Measurements from ENCODE around the gene GOLGA5. TPM values are rescaled to one million over a fixed set of nuclear protein-coding genes. Genes with fewer than 3 reads are reported as not detected.

GOLGA5 gene
- total and polyA plus RNA-seq, 2 of the 13 experiments (the other 11 are each of a cell fraction or from before 2014, with no cell fraction given) = 31.0 to 40.0 TPM

DNA sequence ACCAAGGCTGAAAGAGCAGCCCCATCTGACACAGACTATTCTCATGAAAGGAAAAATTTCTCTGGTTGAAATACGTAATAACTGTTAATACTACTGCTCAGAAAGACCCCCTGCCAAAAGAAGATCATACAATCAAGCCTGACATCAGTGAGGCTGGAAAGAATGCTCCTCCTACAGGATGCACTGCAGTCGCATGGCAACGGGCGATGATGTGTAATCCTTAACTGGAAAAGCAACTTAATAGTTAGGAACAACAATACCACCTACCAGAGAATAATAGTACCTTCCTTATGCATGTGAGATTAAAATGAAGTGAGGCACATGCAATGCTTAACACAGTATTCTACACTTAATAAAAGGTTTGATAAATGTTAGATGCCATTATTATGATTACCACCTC is 1.2 kb upstream of the GOLGA5 start:
- ChIA-PET POLR2A (no interaction called here), CTCF (ENCODE audit: low intra/inter-chr PET ratio, low total read pairs) (no interaction called here)
- intact Hi-C loops (cut with micrococcal nuclease; ENCODE audit: unreplicated experiment) = no loop called here
- no peaks in the 10 kb centered on the region for H3K36me3 ChIP-seq (replicated peaks in 1 of 2; ENCODE audit: control insufficient read depth in 1 of 2, insufficient read depth in 2 of 2, low read length in 2 of 2)
- in situ Hi-C loops (cut with HindIII; ENCODE audit: extremely low pct_ligation_motif_present, low pct_unique_long_range_greater_than_20kb) = no loop called here
- peaks cover 17% of the 10 kb centered on the region for H3K9me3 ChIP-seq (ENCODE audit: low read length)
- TF ChIP-seq RFX5 (IDR thresholded peaks at IDR 0.05; ENCODE audit: low read depth, low read length) (peak; percentile 91), ZEB1 (IDR thresholded peaks at IDR 0.05; ENCODE audit: insufficient replicate concordance, low read depth) (no peak), SIN3A (IDR thresholded peaks at IDR 0.05; ENCODE audit: borderline replicate concordance, low read depth, low read length) (no peak), MTA1 (CRISPR knock-in tag; IDR thresholded peaks at IDR 0.05; ENCODE audit: borderline replicate concordance) (no peak), PBX3 (CRISPR knock-in tag; IDR thresholded peaks at IDR 0.05; ENCODE audit: borderline replicate concordance) (no peak)
- H3K27me3 ChIP-seq (ENCODE audit: control insufficient read depth in 1 of 2, insufficient read depth in 2 of 2, low read length in 2 of 2) = no peaks in the 10 kb centered on the region; a peak in 1 of 5 replicates
- H4K20me1 ChIP-seq (ENCODE audit: insufficient read depth, low read length) = no peaks in the 10 kb centered on the region
- BruUV-seq (replicated peaks) = no TSS peak
- no peak overlapping the region for H2AFZ ChIP-seq (ENCODE audit: low read length)
- ATAC-seq (no peak), DNase-seq (ENCODE audit: low spot score) (no peak), FAIRE-seq (no peak)
- peaks cover 27% of the 10 kb centered on the region for H3K79me2 ChIP-seq (ENCODE audit: insufficient read depth, low read length)
- peaks cover 45% of the 10 kb centered on the region for H3K4me1 ChIP-seq (ENCODE audit: insufficient read depth, low read length)
- no peak overlapping the region for H3K9ac ChIP-seq (ENCODE audit: insufficient read depth, low read depth, low read length)
- 59% methylated on average over 4 of the region's 4 CpGs for WGBS (ENCODE audit: low lambda C conversion rate)
- no peak overlapping the region for H3K27ac ChIP-seq (ENCODE audit: extremely low read length, insufficient read depth, low read length)
- H3K4me3 ChIP-seq (replicated peaks in 1 of 3; ENCODE audit: insufficient read depth in 1 of 3, low read depth in 2 of 3, low read length in 3 of 3) = no peak overlapping the region; a peak in 1 of 6 replicates
- no peak overlapping the region for H3K4me2 ChIP-seq (ENCODE audit: low read depth, low read length)

GRCh38 chr14:92794547-92794941 is 439 bp downstream of the GOLGA5 start:
- 1% methylated on average over 12 of the region's 20 CpGs for WGBS (ENCODE audit: low lambda C conversion rate)
- Histone ChIP-seq H3K4me2 (ENCODE audit: low read depth, low read length) (peak overlapping the region; percentile 73), H2AFZ (ENCODE audit: low read length) (no peak overlapping the region), H4K20me1 (ENCODE audit: insufficient read depth, low read length) (no peaks in the 10 kb centered on the region), H3K27ac (ENCODE audit: extremely low read length, insufficient read depth, low read length) (peak overlapping the region; percentile 87), H3K27me3 (ENCODE audit: control insufficient read depth in 1 of 2, insufficient read depth in 2 of 2, low read length in 2 of 2) (no peaks in the 10 kb centered on the region; a peak in 1 of 5 replicates), H3K36me3 (replicated peaks in 1 of 2; ENCODE audit: control insufficient read depth in 1 of 2, insufficient read depth in 2 of 2, low read length in 2 of 2) (no peaks in the 10 kb centered on the region), H3K9ac (ENCODE audit: insufficient read depth, low read depth, low read length) (peak overlapping the region; percentile 99), H3K4me3 (replicated peaks in 1 of 3; ENCODE audit: insufficient read depth in 1 of 3, low read depth in 2 of 3, low read length in 3 of 3) (peak overlapping the region; percentile 75 to 91 (median 81)), H3K9me3 (ENCODE audit: low read length) (peaks cover 7% of the 10 kb centered on the region), H3K4me1 (ENCODE audit: insufficient read depth, low read length) (peaks cover 61% of the 10 kb centered on the region), H3K79me2 (ENCODE audit: insufficient read depth, low read length) (peaks cover 32% of the 10 kb centered on the region)
- in situ Hi-C loops (cut with HindIII; ENCODE audit: extremely low pct_ligation_motif_present, low pct_unique_long_range_greater_than_20kb) (no loop called here), intact Hi-C loops (cut with micrococcal nuclease; ENCODE audit: unreplicated experiment) (no loop called here)
- CTCF ChIA-PET (ENCODE audit: low intra/inter-chr PET ratio, low total read pairs) = no interaction called here
- BruUV-seq (replicated peaks) = no TSS peak
- POLR2A ChIA-PET = interaction anchor here (0.8 to 1.3 kb wide), 7 partner anchors 10 to 754 kb away, joined by 3 to 10 read pairs (median 3); partner anchors contain the start of genes ATXN3, LGMN and TRIP11
- ATAC-seq (peak; percentile 44), FAIRE-seq (no peak), DNase-seq (ENCODE audit: low spot score) (no peak)
- TF ChIP-seq ZNF777 (CRISPR knock-in tag; IDR thresholded peaks at IDR 0.05) (peak; percentile 12; the same call in 1 of the 2 replicates), ZNF264 (CRISPR knock-in tag; IDR thresholded peaks at IDR 0.05) (peak; percentile 56; the same call in 1 of the 2 replicates), ZFY (CRISPR knock-in tag; IDR thresholded peaks at IDR 0.05) (peak; percentile 48), ZBTB43 (CRISPR knock-in tag; conservative IDR thresholded peaks at IDR 0.05) (peak; percentile 44; the same call in 1 of the 2 replicates), TGIF2 (CRISPR knock-in tag; IDR thresholded peaks at IDR 0.05) (peak; percentile 4; the same call in 1 of the 2 replicates), ZNF879 (CRISPR knock-in tag; IDR thresholded peaks at IDR 0.05) (0 out of 2 replicates have a peak, but pooled peaks have one; percentile 6), UBTF (CRISPR knock-in tag; IDR thresholded peaks at IDR 0.05) (peak; percentile 64)
- TF ChIP-seq, protein P1, sequence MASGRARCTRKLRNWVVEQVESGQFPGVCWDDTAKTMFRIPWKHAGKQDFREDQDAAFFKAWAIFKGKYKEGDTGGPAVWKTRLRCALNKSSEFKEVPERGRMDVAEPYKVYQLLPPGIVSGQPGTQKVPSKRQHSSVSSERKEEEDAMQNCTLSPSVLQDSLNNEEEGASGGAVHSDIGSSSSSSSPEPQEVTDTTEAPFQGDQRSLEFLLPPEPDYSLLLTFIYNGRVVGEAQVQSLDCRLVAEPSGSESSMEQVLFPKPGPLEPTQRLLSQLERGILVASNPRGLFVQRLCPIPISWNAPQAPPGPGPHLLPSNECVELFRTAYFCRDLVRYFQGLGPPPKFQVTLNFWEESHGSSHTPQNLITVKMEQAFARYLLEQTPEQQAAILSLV (CRISPR knock-in tag; IDR thresholded peaks at IDR 0.05; ENCODE audit: borderline replicate concordance) = peak; percentile 3; the same call in 1 of the 2 replicates

All from HepG2 (cell line).